Activated CD8-positive, alpha-beta memory T cell treated with anti-CD3 and anti-CD28 coated beads, Interleukin-2, amount 50 U/mL, for 1 hour (primary cell): ENCODE results near the gene LRP1B.
"Not testable (repeated sequence)": the region's sequence is repeated elsewhere in the genome, so short reads cannot be mapped to it uniquely, and the experiment has no call there.

Source experiments
- DNase-seq: peaks from one replicate; pipeline ENCODE4 v3.0.0-alpha.2; 2020; ENCODE audit errors: extremely low read depth

Gene LRP1B

GRCh38 chr2:141035846-141036420, 1094.9 kb downstream of the LRP1B start:
- DNase-seq = no peak

- no peak for DNase-seq
These were observed 1101.3 kb downstream of the LRP1B start for GRCh38 chr2:141029428-141030078.

GRCh38 chr2:141027221-141027620, 1103.6 kb downstream of the LRP1B start:
- no peak for DNase-seq

GRCh38 chr2:141021611-141022010, 1109.2 kb downstream of the LRP1B start:
- no peak for DNase-seq

- DNase-seq = no peak
These were observed 1109.7 kb downstream of the LRP1B start for GRCh38 chr2:141021109-141021508.

GRCh38 chr2:141020346-141020745, 1110.5 kb downstream of the LRP1B start:
- DNase-seq = no peak

- no peak for DNase-seq
These were observed 1115.3 kb downstream of the LRP1B start for GRCh38 chr2:141015341-141016047.

- no peak for DNase-seq
These were observed 1126.7 kb downstream of the LRP1B start for GRCh38 chr2:141003967-141004657.

- DNase-seq = no peak
These were observed 1129.1 kb downstream of the LRP1B start for GRCh38 chr2:141001750-141002149.

- no peak for DNase-seq
These were observed 1132.2 kb downstream of the LRP1B start for GRCh38 chr2:140998577-140998976.

- DNase-seq = no peak
These were observed 1132.8 kb downstream of the LRP1B start for GRCh38 chr2:140998017-140998416.

GRCh38 chr2:140994856-140995255, 1136.0 kb downstream of the LRP1B start:
- no peak for DNase-seq

- no peak for DNase-seq
These were observed 1140.4 kb downstream of the LRP1B start for GRCh38 chr2:140990416-140990815.

GRCh38 chr2:140988597-140988996, 1142.2 kb downstream of the LRP1B start:
- no peak for DNase-seq

- DNase-seq = no peak
These were observed 1144.4 kb downstream of the LRP1B start for GRCh38 chr2:140986456-140986855.

- no peak for DNase-seq
These were observed 1155.6 kb downstream of the LRP1B start for GRCh38 chr2:140975237-140975636.

GRCh38 chr2:140972724-140973123, 1158.1 kb downstream of the LRP1B start:
- no peak for DNase-seq

GRCh38 chr2:140964324-140964723, 1166.5 kb downstream of the LRP1B start:
- not testable (repeated sequence) for DNase-seq

- no peak for DNase-seq
These were observed 1180.9 kb downstream of the LRP1B start for GRCh38 chr2:140949932-140950331.

GRCh38 chr2:140947236-140947635, 1183.6 kb downstream of the LRP1B start:
- no peak for DNase-seq

GRCh38 chr2:140943867-140944266, 1186.9 kb downstream of the LRP1B start:
- DNase-seq = no peak

GRCh38 chr2:140942284-140942683, 1188.5 kb downstream of the LRP1B start:
- DNase-seq = no peak

- no peak for DNase-seq
These were observed 1201.0 kb downstream of the LRP1B start for GRCh38 chr2:140929849-140930248.
